H1 (cell line): ENCODE results near the gene USP38. TPM values are rescaled to one million over a fixed set of nuclear protein-coding genes. Genes with fewer than 3 reads are reported as not detected.

ENCODE experiments used
- CTCF ChIA-PET: fragments of 300-600 bp; sonication (Branson Sonifier 250); formaldehyde crosslinking; loops from one replicate; lab custom pipeline; 2021; ENCODE audit not compliant: partially characterized antibody; lab: Charles Lee
- POLR2A ChIA-PET: fragments of 300-600 bp; sonication (Branson Sonifier 250); formaldehyde crosslinking; loops from one replicate; lab custom pipeline; 2021; ENCODE audit warnings: inconsistent platforms; ENCODE audit not compliant: partially characterized antibody; lab: Charles Lee
- DNase-seq, 2 experiments: peaks; one replicate each; pipeline versions ENCODE4 v3.0.0 to v3.0.0-alpha.2; 2010 to 2022; ENCODE audit warnings: low spot score in 2 of 2, low read depth in 1 of 2, mixed read lengths in 1 of 2
- FAIRE-seq: peaks from 2 replicates; lab custom pipeline; 2011; peaks lifted over from hg19 to GRCh38; lab: Jason Lieb, UNC
- H2AFZ ChIP-seq: 2 replicates; pipeline ENCODE4 v1.8.1; 2012; ENCODE audit warnings: low read length, inconsistent platforms
- H2AK5ac ChIP-seq: 2 replicates; pipeline ENCODE4 v1.6.1; 2013; ENCODE audit warnings: low read depth, low read length
- H2BK120ac ChIP-seq: replicated peaks from 2 replicates; pipeline ENCODE3; 2013; ENCODE audit warnings: low read depth, low read length, inconsistent platforms
- H2BK12ac ChIP-seq: 2 replicates; pipeline ENCODE4 v1.6.1; 2013; ENCODE audit warnings: low read depth, low read length
- H2BK15ac ChIP-seq: 2 replicates; pipeline ENCODE4 v1.6.1; 2013; ENCODE audit warnings: low read length
- H2BK20ac ChIP-seq: 2 replicates; pipeline ENCODE4 v1.6.1; 2013; ENCODE audit warnings: low read length
- H2BK5ac ChIP-seq: 2 replicates; pipeline ENCODE4 v1.6.1; 2013; ENCODE audit warnings: low read depth, low read length
- H3K14ac ChIP-seq: 2 replicates; pipeline ENCODE4 v1.6.1; 2013; ENCODE audit warnings: inconsistent platforms; ENCODE audit not compliant: insufficient read length
- H3K18ac ChIP-seq: 2 replicates; pipeline ENCODE4 v1.6.1; 2013; ENCODE audit warnings: low read length; ENCODE audit errors: extremely low read depth
- H3K23ac ChIP-seq: 2 replicates; pipeline ENCODE4 v1.6.1; 2013; ENCODE audit warnings: inconsistent platforms; ENCODE audit not compliant: insufficient read length
- H3K23me2 ChIP-seq: 2 replicates; pipeline ENCODE4 v1.6.1; 2013; ENCODE audit warnings: low read depth, low read length
- H3K27ac ChIP-seq: 2 replicates; pipeline ENCODE4 v1.6.1; 2011; ENCODE audit warnings: low read depth, low read length, inconsistent platforms
- H3K27me3 ChIP-seq, 4 experiments: replicated peaks in 1 of 4; 1 replicate in 1 of 4; 2 replicates in 3 of 4; pipeline versions ENCODE4 v1.6.1 to v1.8.1; 2011 to 2013; ENCODE audit warnings: low read length in 3 of 4, mild to moderate bottlenecking in 3 of 4, inconsistent platforms in 2 of 4, mixed read lengths in 2 of 4, moderate library complexity in 1 of 4; ENCODE audit not compliant: control insufficient read depth in 3 of 4, insufficient read depth in 3 of 4; ENCODE audit errors: extremely low read depth in 1 of 4
- H3K36me3 ChIP-seq, 4 experiments: 2 replicates each; pipeline versions ENCODE4 v1.6.1 to v1.8.1; 2011 to 2013; ENCODE audit warnings: mild to moderate bottlenecking in 4 of 4, low read length in 3 of 4, moderate library complexity in 2 of 4, control low read depth in 1 of 4, inconsistent platforms in 1 of 4; ENCODE audit not compliant: insufficient read depth in 4 of 4, control insufficient read depth in 2 of 4
- H3K4ac ChIP-seq: replicated peaks from 2 replicates; pipeline ENCODE3; 2013; ENCODE audit warnings: low read length, low read depth, mixed read lengths, inconsistent platforms; ENCODE audit not compliant: insufficient read length
- H3K4me1 ChIP-seq, 4 experiments: replicated peaks in 1 of 4; 1 replicate in 1 of 4; 2 replicates in 3 of 4; pipeline versions ENCODE4 v1.6.1 to v1.8.1; 2011 to 2013; ENCODE audit warnings: low read length in 3 of 4, inconsistent platforms in 2 of 4, mixed read lengths in 1 of 4; ENCODE audit not compliant: insufficient read depth in 4 of 4, control insufficient read depth in 3 of 4
- H3K4me2 ChIP-seq, 2 experiments: 2 replicates each; pipeline versions ENCODE4 v1.6.1 to v1.8.1; 2011 to 2013; ENCODE audit warnings: low read depth in 2 of 2, low read length in 2 of 2, control low read depth in 1 of 2, inconsistent platforms in 1 of 2, mild to moderate bottlenecking in 1 of 2; ENCODE audit not compliant: insufficient read depth in 1 of 2
- H3K4me3 ChIP-seq, 4 experiments: fragments of 200-600, 300-600 bp in 1 of 4; sonication (generic), shearing (Covaris generic), sonication (Bioruptor Twin) in 1 of 4; 2 replicates each; pipeline versions ENCODE4 v1.5.1 to v1.8.1; 2011 to 2016; ENCODE audit warnings: low read length in 4 of 4, low read depth in 3 of 4, control low read depth in 2 of 4, inconsistent platforms in 2 of 4, mild to moderate bottlenecking in 2 of 4, mixed read lengths in 1 of 4, moderate library complexity in 1 of 4; ENCODE audit not compliant: insufficient read depth in 2 of 4; ENCODE audit errors: extremely low read depth in 1 of 4
- H3K56ac ChIP-seq: replicated peaks from 2 replicates; pipeline ENCODE3; 2013; ENCODE audit warnings: low read depth, mild to moderate bottlenecking, mixed read lengths, low read length, inconsistent platforms; ENCODE audit not compliant: insufficient read length
- H3K79me1 ChIP-seq: 2 replicates; pipeline ENCODE4 v1.6.1; 2013; ENCODE audit warnings: low read depth, low read length, control low read depth
- H3K79me2 ChIP-seq, 2 experiments: 2 replicates each; pipeline versions ENCODE4 v1.6.1 to v1.8.1; 2012 to 2013; ENCODE audit warnings: low read length in 2 of 2, mild to moderate bottlenecking in 2 of 2, inconsistent platforms in 1 of 2; ENCODE audit not compliant: insufficient read depth in 2 of 2, control insufficient read depth in 1 of 2
- H3K9ac ChIP-seq, 4 experiments: replicated peaks in 1 of 4; 1 replicate in 1 of 4; 2 replicates in 3 of 4; pipeline versions ENCODE4 v1.6.1 to v1.8.1; 2011 to 2013; ENCODE audit warnings: low read depth in 3 of 4, low read length in 3 of 4, control low read depth in 2 of 4, mild to moderate bottlenecking in 2 of 4, moderate library complexity in 2 of 4, inconsistent platforms in 1 of 4; ENCODE audit errors: extremely low read depth in 1 of 4
- H3K9me3 ChIP-seq, 2 experiments: 2 replicates each; pipeline versions ENCODE4 v1.6.1 to v1.8.1; 2012 to 2013; ENCODE audit warnings: mild to moderate bottlenecking in 2 of 2, moderate library complexity in 2 of 2, control low read depth in 1 of 2, inconsistent platforms in 1 of 2, low read depth in 1 of 2, low read length in 1 of 2, mixed read lengths in 1 of 2; ENCODE audit not compliant: insufficient read depth in 2 of 2
- H4K20me1 ChIP-seq, 2 experiments: replicated peaks in 1 of 2; 2 replicates each; pipeline versions ENCODE3 to v1.8.1; 2011 to 2013; ENCODE audit warnings: inconsistent platforms in 2 of 2, low read length in 2 of 2, mild to moderate bottlenecking in 1 of 2; ENCODE audit not compliant: insufficient read depth in 2 of 2, control insufficient read depth in 1 of 2
- H4K5ac ChIP-seq: 2 replicates; pipeline ENCODE4 v1.6.1; 2013; ENCODE audit warnings: low read length, low read depth, mixed read lengths, inconsistent platforms; ENCODE audit not compliant: insufficient read length
- H4K8ac ChIP-seq: 2 replicates; pipeline ENCODE4 v1.8.0; 2013; ENCODE audit warnings: mild to moderate bottlenecking, moderate library complexity, low read length, inconsistent platforms; ENCODE audit not compliant: insufficient read depth; ENCODE audit errors: extremely low read depth
- H4K91ac ChIP-seq: replicated peaks from 2 replicates; pipeline ENCODE3; 2013; ENCODE audit warnings: low read length, mixed read lengths, inconsistent platforms; ENCODE audit not compliant: insufficient read length
- BCL11A ChIP-seq, 2 experiments: IDR thresholded peaks; one replicate each; pipeline ENCODE4 v1.6.1; 2011; ENCODE audit warnings: low read depth in 2 of 2, low read length in 2 of 2, mild to moderate bottlenecking in 2 of 2
- CBX5 ChIP-seq: fragments of 300-800, 300-1000 bp; sonication (generic); IDR thresholded peaks from 2 replicates; pipeline ENCODE4 v1.7.1; 2016; ENCODE audit warnings: antibody characterized with exemption, low read length, low read depth
- CHD1 ChIP-seq: IDR thresholded peaks from 2 replicates; pipeline ENCODE4 v1.6.1; 2012; ENCODE audit warnings: low read depth, low read length, improper control_type of control experiment
- HDAC2 ChIP-seq, 2 experiments: fragments of 300-600 bp in 1 of 2; sonication (generic) in 1 of 2; IDR thresholded peaks; 2 replicates each; pipeline ENCODE4 v1.6.1; 2011 to 2012; ENCODE audit warnings: low read depth in 2 of 2, low read length in 2 of 2, mild to moderate bottlenecking in 2 of 2, moderate library complexity in 2 of 2, borderline replicate concordance in 1 of 2, inconsistent platforms in 1 of 2
- KDM1A ChIP-seq: fragments of 200-600, 300-600 bp; sonication (generic); IDR thresholded peaks from 2 replicates; pipeline ENCODE4 v1.7.1; 2016; ENCODE audit warnings: mild to moderate bottlenecking, low read length, borderline replicate concordance
- NRF1 ChIP-seq: IDR thresholded peaks from 2 replicates; pipeline ENCODE4 v1.6.1; 2011; ENCODE audit warnings: mild to moderate bottlenecking, low read depth, low read length, improper control_type of control experiment
- RFX5 ChIP-seq: IDR thresholded peaks from 2 replicates; pipeline ENCODE4 v1.6.1; 2011; ENCODE audit warnings: low read depth, low read length, improper control_type of control experiment, borderline replicate concordance
- SIRT6 ChIP-seq: IDR thresholded peaks from one replicate; pipeline ENCODE4 v1.7.1; 2012; ENCODE audit warnings: low read length, inconsistent platforms
- SUZ12 ChIP-seq: fragments of 200-600 bp; sonication (generic); IDR thresholded peaks from 2 replicates; pipeline ENCODE4 v1.6.1; 2012; ENCODE audit warnings: mild to moderate bottlenecking, inconsistent platforms, low read length, moderate library complexity, mixed read lengths
- TEAD4 ChIP-seq: IDR thresholded peaks from 2 replicates; pipeline ENCODE4 v1.6.1; 2012; ENCODE audit warnings: low read depth, low read length, inconsistent platforms, mixed read lengths
- WGBS, 2 experiments: shearing (Covaris generic) in 1 of 2; methylation state at CpG; one replicate each; pipeline versions ENCODE4 v1.1.6 to v1.1.7; 2013 to 2015; ENCODE audit warnings: low lambda C conversion rate in 2 of 2, mixed read lengths in 2 of 2, inconsistent platforms in 1 of 2, low coverage in 1 of 2, missing lambda C conversion rate in 1 of 2; ENCODE audit not compliant: insufficient replicate concordance in 2 of 2, insufficient coverage in 1 of 2, insufficient read length in 1 of 2; ENCODE audit errors: extremely low coverage in 1 of 2, missing lambda C conversion rate in 1 of 2; 5-methylcytosine and 5-hydroxymethylcytosine counted together
- polyA plus RNA-seq, 7 experiments: library from polyadenylated mRNA; depleted of rRNA in 3 of 7; stranded (reverse) in 5 of 7; unstranded in 2 of 7; fragments of >200 nt in 5 of 7; fragments of 200-250 nt in 2 of 7; gene quantifications; 1 replicate in 5 of 7; 2 replicates in 1 of 7; 4 replicates in 1 of 7; pipeline versions ENCODE4 v1.2.1 to v1.2.3, GENCODE V29; 2011 to 2013; ENCODE audit warnings: missing spikeins in 2 of 7, mixed read lengths in 2 of 7
- total RNA-seq: library from RNA; stranded (reverse); fragmentation: NEBNext Ultra II Directional; extraction: Animal tissue kit (Norgen Biotek cat#: 25700); gene quantifications from 2 replicates; pipeline ENCODE4 v1.2.1, GENCODE V29; 2021
- TF ChIP-seq, protein P1 (sequence below): IDR thresholded peaks from 2 replicates; pipeline ENCODE4 v1.6.1; 2011; ENCODE audit warnings: low read depth, mild to moderate bottlenecking, low read length; ENCODE audit not compliant: insufficient read depth

The USP38 gene
- total and polyA plus RNA-seq, 2 of the 8 experiments (the other 6 are each of a cell fraction or from before 2014, with no cell fraction given): 3.2 to 10.5 TPM

DNA sequence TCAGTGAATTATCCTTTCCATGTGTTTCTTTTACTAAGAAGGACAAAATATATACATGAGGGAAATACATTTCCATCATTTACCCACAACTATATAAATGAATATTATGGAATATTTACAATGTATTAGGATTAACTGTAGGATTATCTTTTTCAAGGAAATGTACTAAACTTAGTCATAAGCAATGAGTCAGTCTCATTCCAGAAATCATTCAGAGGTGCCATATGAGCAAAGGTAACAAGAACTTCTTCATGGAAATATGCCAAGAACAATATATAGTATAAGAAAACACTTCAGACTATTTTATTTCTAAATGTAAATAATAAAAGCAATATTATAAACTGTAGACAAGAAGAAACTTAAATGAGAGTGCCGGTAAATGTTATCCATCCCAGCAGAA, 67.1 kb downstream of the USP38 start:
- Histone ChIP-seq H3K27me3 (no peaks in the 10 kb centered on the region), H3K14ac (no peak overlapping the region), H3K4me1 (peaks cover 0 to 2% (median 0%) of the 10 kb centered on the region in 4 experiments; a peak in 1 of 7 replicates), H4K20me1 (no peaks in the 10 kb centered on the region), H4K91ac (no peak overlapping the region), H3K23me2 (no peaks in the 10 kb centered on the region), H2BK120ac (no peak overlapping the region), H2AK5ac (no peak overlapping the region), H2BK15ac (no peak overlapping the region), H3K9me3 (no peaks in the 10 kb centered on the region), H3K36me3 (no peaks in the 10 kb centered on the region), H3K18ac (no peak overlapping the region), H3K4me2 (no peak overlapping the region), H4K5ac (no peak overlapping the region), H3K27ac (no peak overlapping the region), H2AFZ (no peak overlapping the region), H3K79me2 (no peaks in the 10 kb centered on the region), H3K79me1 (no peaks in the 10 kb centered on the region), H3K4me3 (no peak overlapping the region), H2BK20ac (no peak overlapping the region), H3K23ac (no peak overlapping the region), H2BK12ac (no peak overlapping the region), H3K9ac (no peak overlapping the region), H3K56ac (no peak overlapping the region), H2BK5ac (no peak overlapping the region), H3K4ac (no peak overlapping the region), H4K8ac (no peak overlapping the region)
- ChIA-PET CTCF (no interaction called here), POLR2A (no interaction called here)
- 0% methylated on average over 1 of the region's 1 CpG; no CpG with 5 or more reads in 1 of the 2 experiments for WGBS, 2 experiments
- DNase-seq (no peak), FAIRE-seq (no peak)
- TF ChIP-seq, protein P1, sequence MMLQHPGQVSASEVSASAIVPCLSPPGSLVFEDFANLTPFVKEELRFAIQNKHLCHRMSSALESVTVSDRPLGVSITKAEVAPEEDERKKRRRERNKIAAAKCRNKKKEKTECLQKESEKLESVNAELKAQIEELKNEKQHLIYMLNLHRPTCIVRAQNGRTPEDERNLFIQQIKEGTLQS: no peak
- TF ChIP-seq CHD1: no peak
- TF ChIP-seq TEAD4: no peak
- no peak for TF ChIP-seq HDAC2 (IDR thresholded peaks at IDR 0.05; ENCODE audit: borderline replicate concordance in 1 of 2, low read depth in 2 of 2, low read length in 2 of 2)
- no peak for TF ChIP-seq RFX5
- TF ChIP-seq KDM1A: no peak
- TF ChIP-seq SUZ12: no peak
- TF ChIP-seq CBX5: no peak
- TF ChIP-seq BCL11A (IDR thresholded peaks at IDR 0.05; ENCODE audit: low read depth in 2 of 2, low read length in 2 of 2): no peak
- TF ChIP-seq NRF1: no peak
- no peak for TF ChIP-seq SIRT6
